DMS 273 treated with DMSO at 0.1 percent for 48 hours (cell line): Measurements from ENCODE around the gene ZFR2.
"Not testable (repeated sequence)": the region's sequence is repeated elsewhere in the genome, so short reads cannot be mapped to it uniquely, and the experiment has no call there.

Experiments used
- DNase-seq: peaks from one replicate; lab custom pipeline; 2025; lab: John Stamatoyannopoulos, UW

ZFR2 gene

DNA sequence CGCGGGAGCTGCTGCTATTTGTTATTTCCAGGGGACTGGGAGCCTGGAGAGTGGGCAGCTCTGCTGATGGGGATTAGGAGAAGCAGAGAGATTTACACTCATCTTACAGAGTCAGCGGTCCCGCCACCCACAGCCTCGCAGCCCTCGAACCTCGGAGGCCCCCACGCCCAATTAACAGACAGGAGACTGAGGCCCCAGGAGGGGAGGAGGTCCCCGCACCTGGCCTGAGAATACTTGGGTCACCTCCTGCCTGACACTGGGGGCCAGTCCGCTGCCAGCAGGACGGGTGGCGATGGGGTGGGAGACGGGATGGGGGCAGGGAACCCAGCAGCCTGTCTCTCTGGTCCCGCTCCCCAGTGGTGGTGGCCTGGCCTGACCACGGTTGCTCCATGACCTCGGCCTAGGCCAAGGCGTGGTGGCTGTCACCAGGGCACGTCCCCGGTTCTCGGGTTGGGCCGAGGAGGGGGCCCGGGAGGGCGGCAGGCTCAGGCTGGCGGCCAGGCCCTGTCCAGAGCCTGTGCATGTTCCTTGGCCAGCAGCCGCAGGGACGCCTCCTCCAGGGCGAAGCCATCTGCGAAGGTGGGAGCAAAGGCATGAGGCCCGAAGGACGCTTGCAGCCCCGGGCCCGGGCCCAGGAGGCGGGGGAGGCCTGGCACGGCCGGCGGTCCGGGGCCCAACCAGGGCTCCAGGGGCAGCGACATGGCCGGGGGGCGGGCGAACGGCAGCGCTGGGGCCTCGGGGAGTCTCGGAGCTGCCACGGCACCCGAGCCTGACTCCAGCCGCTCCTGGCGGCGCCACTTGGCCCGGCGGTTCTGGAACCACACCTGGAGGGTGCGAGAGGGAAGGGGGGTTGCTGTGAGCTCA is 98.5 kb downstream of the ZFR2 start:
- DNase-seq: no peak

DNA sequence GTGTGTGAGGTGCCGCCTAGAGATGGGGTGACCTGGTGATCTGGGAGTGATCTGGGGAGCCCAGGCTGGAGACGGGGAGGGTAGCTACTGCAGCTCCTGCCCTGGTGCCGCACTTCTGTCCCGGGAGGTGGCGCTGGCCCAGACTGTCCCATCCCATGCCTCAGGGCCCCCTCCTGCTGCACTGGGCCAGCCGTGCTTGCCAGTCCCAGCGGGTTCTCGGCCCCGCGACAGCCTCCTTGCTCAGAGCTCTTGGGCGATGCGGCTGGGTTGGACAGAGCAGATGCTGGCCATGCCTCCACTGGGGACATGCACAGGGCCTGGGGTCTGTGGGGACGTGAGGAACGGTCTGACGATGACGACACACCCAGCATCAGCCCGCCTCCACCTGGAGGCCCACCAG is 99.3 kb downstream of the ZFR2 start:
- DNase-seq: no peak

DNA sequence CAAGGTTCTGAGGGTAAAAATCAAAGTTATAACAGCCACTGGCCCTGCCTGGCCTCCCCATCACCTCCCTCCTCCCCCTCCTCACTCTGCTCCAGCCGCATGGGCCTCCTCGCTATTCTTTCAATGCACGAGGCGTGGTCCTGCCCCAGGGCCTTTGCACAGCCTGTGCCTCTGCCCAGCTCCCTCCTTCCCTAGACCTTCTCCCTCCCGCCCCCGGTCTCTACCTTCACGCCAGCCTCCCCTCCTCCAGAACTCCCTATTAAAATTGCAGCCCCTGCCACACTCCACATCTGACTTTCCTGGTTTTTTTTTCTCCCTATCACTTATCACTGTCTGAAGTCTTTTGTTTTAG is 100.1 kb downstream of the ZFR2 start:
- DNase-seq: no peak

DNA sequence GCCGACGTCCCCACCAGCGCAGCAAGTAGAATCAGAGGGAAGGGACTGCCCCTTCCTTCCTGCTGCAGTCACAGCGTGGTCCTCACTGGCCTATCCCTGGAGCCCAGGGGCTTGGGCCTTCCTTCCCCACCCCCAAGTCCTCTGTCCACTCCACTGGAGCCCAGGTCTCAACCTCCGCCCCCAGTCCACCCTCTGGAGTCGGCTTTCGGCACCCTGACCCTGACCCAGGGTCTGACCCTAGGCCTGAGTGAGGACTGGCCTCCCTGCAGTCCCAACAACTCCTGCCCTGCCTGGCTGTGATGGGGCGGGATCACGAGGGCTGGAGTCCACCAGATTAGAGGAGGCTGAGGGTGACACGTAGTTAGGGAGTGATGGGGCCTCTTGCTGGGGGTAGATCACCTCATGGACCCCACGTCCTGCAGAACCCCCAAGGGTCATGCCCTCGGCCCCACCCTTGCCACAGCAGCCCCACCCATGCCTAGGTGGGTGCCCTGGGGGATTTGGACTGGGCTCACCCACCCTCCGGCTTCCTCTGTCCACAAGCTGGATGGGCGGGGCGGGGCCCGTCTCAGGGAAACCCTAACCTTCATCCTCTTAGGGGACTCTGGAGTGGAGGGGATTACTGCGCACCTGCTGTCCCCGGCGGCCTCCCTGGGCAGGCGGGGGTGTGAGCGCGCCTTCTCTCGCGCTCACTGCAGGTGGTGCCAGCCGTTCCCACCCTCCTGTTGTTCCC is 100.7 kb downstream of the ZFR2 start:
- no peak for DNase-seq

DNA sequence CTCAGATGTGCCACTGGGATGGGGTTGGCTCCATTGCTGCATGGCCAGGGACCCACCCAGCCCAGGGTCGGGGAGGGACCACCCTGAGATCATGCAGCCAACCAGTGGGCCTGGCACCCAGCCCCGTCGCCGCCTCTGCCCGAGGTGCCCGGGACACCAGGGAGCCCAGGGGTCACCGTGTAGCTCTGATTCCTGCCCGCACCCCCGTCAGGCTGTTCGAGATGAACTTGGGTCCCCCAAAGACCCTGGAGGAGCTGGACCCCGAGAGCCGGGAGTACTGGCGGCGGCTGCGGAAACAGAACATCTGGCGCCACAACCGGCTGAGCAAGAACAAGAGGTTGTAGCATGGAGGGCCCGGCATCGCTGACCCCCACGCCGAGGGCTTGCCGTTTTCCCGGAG is 101.8 kb downstream of the ZFR2 start:
- DNase-seq: no peak

DNA sequence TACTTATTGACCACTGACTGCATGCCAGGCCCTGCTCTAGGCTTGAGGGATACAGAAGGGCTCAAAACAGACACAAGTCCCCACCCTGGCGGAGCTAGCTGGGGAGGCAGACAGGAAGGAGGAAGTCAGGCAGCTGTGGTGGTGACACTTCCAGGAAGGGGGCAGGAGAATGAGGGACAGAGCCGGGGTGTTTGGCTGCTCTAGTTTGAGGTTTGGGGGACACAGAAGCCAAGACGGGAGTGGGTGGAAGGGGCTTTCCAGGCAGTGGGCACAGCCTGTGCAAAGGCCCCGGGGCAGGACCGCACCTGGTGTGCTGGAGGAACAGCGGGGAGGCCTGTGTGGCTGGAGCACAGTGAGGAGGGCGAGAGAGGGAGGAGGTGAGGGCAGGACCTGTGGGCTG is 102.3 kb downstream of the ZFR2 start:
- no peak for DNase-seq

DNA sequence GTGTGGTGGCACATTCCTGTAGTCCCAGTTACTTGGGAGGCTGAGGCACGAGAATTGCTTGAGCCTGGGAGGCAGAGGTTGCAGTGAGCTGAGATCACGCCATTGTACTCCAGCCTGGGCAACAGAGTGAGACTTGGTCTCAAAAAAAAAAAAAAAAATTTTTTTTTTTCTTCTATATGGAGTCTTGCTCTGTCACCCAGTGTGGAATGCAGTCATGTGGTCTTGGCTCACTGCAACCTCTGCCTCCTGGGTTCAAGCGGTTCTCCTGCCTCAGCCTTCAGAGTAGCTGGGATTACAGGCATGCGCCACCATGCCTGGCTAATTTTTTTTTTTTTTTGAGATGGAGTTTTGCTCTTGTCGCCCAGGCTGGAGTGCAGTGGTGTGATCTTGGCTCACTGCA is 103.1 kb downstream of the ZFR2 start:
- DNase-seq: not testable (repeated sequence)

DNA sequence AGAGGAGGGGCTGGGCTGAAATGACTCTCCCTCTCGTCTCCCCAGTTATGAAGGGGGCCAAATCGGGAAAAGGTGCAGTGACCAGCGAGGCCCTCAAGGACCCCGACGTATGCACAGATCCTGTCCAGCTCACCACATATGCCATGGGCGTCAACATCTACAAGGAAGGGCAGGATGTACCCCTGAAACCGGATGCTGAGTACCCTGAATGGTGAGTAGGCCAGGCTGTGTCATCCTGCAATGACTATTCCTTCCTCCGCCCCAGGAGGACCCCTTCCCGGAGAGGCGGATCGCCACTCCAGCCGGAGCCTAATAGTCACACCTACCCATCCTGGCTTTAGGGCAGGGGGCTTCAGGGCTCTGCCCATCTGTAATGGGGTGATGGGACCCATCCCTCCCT is 103.7 kb downstream of the ZFR2 start:
- DNase-seq: no peak

DNA sequence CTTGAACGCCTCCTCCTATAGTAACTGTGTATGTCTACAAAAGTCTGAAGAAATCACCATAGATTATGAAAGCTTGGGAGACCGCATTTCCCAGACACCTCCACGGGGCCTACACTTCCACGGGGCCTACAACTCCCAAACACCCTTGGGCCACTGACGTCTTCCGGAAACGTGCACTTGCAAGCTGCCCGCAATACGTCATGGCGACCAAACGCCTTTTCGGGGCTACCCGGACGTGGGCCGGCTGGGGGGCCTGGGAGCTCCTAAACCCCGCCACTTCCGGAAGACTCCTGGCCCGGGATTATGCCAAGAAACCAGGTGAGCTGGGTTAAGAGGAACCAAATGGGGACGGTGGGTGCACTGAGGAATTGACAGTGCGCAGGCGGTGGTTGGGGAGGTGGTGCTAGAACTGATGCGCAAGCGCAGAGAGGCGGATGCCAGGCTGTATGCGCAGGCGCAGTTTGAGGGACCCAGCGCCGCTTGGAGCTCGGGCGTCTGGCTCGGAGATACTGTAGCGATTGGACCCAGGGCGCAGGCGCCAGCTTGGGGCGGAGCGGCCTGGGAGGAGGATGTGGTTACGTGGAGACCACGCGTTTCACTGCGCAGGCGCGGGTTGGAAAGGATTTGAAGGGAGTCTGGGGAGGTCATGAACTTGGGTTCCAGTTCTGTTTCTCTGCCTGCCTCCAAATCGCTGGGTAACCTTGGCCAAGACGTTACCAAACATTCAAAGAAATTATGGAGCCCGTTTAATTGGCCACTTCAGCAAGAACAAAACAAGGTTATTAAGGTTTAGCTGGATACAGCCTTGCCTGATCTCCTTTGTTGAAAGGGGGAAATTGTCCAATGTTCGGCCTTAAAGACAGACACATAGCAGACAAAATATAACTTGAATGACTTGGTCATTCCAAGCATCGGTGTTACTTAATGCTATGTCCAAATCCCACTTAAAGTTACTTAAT is 106.1 kb downstream of the ZFR2 start, which contains the start of gene MRPL54:
TSS of gene MRPL54 (plus strand) at position 182 of the 959 bp plus-strand sequence. CDS start at position 201, 19 bp downstream.
- peak; percentile 97 for DNase-seq

DNA sequence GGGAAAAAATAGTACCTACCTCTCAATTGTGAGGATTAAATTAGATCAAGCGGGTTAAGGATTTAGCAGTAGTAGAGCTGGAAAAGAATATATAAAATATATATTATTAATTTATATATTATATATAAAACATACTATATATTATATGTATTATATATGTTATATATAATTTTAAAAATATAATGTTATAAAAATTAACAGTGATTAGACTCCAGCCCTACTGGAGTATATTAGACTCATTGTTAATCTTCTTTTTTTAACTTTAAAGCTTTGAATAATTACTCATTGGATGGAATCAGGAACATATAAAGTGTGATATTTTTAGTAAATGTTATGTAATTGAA is 106.7 kb downstream of the ZFR2 start:
- DNase-seq: no peak

DNA sequence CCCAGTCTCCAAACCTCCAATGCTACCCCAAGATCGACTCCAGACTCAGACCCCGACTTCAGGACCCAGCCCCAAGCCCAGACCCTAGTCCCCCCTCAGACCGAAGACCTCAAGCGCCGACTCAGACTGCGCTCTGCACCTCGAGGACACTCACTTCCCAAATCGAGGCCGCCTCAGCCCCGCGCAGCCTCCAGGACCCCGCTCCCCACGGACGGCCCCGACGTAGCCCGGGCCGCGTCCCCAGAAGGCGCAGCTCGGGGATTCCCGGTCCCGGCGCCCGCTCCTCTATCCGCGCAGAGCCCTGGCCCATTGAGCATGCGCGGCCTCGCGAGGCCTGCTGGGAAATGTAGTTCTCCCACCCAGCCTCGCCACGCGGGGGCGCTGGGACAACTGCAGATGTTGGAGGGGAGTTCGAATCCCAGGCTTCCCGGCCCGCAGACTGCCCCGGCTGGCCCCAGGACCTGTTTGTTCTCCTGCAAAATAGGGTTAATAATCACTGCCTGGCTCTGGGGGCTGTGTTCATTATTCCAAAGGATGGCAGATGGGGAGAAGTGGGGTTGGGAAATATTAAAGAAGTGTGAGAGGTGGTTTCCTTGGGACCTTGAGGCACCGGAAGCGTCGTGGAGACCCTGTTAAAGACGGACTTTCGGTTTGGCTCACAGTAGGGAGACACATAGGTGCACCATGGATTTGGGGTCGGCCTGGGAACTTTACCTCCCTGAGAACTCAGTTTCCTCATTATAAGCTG is 107.3 kb downstream of the ZFR2 start, which contains the start of gene APBA3:
TSS of gene APBA3 (minus strand) at position 311 of the 748 bp plus-strand sequence. CDS start 1,428 bp downstream, outside the sequence.
- DNase-seq: peak; percentile 52

DNA sequence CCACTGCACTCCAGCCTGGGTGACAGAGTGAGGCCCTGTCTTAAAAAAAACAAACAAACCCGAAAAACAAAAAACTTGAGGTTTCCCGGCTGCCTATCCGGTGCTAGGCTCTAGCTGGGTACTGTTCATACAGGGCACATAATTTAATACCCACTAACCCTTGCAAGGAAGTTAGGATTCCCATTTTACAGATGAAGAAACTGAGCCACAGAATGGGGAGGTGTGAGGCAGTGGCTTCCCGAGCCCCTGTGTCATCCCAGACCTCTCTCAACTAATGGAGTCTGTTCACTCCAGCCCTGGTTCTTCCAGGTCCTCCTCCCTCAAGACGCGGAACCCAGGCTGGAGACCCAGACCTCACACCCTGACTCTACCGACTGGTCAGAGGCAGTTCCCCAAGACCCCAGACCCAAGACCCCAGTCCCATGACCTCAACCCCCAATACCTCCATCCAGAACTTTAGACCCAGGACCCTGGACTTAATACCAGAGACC is 107.9 kb downstream of the ZFR2 start:
- no peak for DNase-seq

DNA sequence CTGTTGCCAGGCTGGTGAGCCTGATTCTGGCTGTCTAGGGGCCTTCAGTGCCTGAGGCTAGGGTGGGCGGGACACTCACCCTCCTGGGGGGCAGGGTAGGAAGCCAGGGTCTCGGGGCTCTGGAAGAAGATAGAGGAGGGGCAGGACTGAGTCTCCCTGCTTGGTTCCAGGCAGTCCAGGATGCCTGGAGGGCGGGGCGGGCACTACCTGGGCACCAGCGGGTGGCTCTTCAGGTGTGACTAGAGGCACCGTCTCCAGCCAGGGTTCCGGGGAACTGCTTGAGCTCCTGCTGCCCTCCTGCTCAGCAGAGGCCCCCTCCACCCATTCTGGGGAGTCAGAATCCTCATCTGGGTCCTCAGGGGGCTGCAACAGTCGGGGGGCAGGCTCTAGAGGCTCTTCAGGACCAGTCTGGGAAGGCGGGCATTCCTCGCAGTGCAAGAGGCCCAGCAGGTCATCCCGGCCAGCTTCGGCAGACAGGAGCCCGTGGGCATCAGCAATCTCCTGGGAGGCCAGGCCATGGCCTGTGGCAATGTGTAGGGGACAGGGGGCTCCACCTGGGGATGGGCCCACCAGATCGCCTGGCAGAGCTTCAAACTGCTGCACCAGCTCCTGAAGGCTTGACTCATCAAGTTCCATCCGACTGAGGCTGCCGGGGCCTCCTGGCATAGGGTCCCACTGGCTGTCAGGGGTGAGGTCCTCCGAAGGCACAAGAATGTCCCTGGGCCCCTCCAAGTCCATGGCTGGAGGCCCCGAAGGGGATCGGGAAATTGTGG is 109.2 kb downstream of the ZFR2 start:
- DNase-seq: no peak

DNA sequence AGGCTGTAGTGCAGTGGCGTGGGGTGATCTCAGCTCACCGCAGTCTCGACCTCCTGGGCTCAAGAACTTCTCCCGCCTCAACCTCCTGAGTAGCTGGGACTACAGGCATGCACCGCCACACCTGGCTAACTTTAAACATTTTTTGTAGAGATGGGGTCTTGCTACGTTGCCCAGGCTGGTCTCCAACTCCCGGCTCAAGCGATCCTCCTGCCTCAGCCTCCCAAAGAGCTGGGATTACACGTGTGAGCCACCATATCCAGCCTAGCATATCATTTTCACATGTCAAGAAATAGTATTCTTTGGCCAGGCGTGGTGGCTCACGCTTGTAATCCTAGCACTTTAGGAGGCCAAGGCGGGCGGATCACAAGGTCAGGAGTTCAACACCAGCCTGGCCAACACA is 110.5 kb downstream of the ZFR2 start:
- DNase-seq: not testable (repeated sequence)

DNA sequence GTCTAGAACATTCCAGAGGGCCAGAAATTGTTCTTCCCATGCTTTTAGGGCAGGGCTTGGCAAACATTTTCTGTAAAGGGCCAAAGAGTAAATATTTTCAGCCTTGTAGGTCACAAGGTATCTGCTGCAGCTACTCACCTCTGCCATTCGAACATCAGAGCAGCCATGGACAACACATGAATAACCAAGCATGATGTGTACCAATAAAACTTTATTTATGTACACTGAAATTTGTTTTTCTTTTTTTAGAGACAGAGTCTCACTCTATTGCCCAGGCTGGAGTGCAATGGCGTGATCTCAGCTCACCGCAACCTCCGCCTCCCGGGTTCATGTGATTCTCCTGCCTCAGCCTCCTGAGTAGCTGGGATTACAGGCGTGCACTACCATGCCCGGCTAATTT is 111.1 kb downstream of the ZFR2 start:
- DNase-seq: not testable (repeated sequence)
